ENCODE measurements around the gene MC3R.

Gene MC3R

GRCh38 chr20:56257604-56258003 lies 9.1 kb downstream of the MC3R start:
- no peak for DNase-seq

GRCh38 chr20:56259948-56260347 lies 11.4 kb downstream of the MC3R start:
- DNase-seq, result no peak

DNA sequence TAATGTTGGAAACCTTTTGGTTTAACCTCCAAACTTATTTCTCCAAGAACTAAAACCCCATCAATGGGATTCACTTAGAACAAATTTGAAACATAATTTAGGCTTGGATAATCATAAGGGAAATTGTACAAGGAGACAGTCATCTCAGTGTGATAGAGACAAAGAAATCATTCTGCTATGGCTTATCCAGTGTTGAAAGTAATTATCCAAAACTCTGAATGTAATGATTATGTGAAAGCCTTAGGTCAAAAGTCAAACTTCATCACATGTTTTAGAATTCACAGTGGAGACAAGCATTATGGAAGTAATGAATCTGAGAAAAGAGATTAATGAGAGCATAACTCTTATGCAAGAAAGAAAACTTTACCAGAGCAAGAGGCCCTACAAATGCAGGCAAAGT lies 20.0 kb downstream of the MC3R start:
- no peak for DNase-seq

DNA sequence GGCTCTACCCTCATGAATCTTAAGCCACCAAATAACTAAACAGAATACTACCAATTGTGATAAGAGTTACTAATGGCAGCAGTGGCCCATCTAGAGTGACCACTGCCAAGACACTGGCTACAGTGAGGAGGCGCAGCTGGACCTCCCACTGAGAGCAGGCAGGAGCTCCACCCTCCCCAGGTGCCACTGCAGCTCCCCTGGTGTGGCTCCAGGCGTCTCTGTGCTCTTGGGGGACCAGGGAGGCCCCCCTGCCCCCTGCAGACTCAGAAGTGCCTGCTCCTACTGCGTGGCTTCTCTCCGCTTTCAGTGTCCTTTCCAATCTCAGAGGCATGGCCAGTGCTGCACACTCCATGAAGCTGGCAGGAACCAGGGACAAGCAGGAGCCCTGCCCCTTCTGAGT lies 23.4 kb downstream of the MC3R start:
- no peak for DNase-seq

- no peak for DNase-seq
Observed at GRCh38 chr20:56273491-56273890, 25.0 kb downstream of the MC3R start.

GRCh38 chr20:56274156-56274555 lies 25.6 kb downstream of the MC3R start:
- no peak for DNase-seq

DNA sequence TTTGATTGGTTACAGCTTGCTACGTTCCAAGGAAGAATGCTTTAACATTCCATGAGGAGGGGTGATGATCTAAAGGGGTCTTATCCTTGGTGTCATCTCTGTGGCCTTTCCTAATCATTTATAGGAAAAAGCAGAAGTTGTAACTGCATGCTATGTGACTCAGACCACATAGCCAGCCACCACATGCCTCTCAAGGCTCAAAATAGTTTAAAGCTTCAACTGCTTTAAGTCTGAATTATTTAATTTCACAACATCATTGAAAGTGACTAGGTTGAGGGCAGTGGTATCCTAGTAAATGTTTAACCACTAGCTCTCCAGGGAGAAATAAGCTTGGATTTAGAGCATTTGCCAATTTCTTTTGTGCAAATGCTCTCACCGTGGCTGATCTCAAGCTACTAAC lies 29.7 kb downstream of the MC3R start:
- no peak for DNase-seq

DNA sequence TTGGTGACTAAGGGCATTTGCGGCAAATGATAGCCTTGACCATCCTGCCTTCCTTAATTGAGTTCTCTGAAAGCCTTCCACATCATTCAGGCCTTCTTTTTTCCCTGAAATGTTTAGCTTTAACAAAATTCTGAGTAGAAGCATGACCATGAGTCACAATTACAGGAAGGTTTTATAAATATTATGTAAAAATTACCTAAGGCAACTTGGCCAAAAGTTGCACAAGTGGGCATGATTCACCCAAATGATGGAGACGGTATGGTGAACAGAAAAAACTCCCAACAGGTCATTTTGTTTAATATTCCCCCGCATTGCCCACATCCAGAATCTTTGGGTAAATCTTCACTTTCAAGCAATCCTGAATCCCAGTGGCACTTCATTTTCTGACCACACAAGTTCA lies 37.0 kb downstream of the MC3R start:
- no peak for DNase-seq

DNA sequence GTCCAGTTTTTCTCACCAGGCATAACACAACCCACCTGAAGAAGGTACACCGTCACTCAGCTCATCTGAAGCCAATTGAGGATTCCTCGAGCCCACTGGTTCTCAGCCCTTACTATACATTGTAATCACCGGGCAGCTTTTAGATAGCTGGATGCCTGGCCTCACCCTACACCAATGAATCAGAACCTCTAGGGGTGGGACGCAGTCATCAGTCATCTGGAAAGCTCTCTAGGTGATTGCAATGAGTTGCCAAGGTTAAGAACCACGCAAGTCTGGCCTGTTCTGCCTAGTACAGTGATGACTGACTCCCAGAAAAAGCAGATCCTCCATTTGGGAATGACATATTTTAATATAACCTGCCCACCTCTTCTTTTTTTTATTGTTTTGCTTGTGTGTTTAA lies 41.1 kb downstream of the MC3R start:
- DNase-seq, result no peak

DNA sequence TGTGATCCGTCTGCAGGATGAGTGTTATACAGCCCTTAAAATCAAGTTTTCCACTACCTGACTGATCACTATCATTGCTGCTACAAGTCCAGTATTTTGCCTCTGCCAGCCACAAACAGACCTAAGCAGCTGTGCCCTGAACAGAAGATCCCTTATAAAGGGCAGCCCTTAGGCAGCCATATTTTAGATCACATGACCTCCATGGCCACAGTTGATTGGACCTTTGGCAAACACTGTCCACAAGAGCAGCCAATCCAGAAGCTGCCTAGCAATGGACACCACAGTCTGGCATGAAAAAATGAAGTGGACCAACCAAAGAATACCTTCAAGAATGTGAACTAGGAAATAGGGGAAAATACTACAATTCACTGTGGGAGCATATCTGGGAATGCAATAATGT lies 50.8 kb downstream of the MC3R start:
- no peak for DNase-seq
